ENCODE measurements around the gene SORCS3. TPM values are rescaled to one million over a fixed set of nuclear protein-coding genes. Genes with fewer than 3 reads are reported as not detected.

The SORCS3 gene
- total RNA-seq, 1 experiment from 2014 or later, result not detected

- no peak for DNase-seq (ENCODE audit: low read depth)
Measured at GRCh38 chr10:104920476-104920875, 279.4 kb downstream of the SORCS3 start.

GRCh38 chr10:104921763-104922162 lies 280.7 kb downstream of the SORCS3 start:
- DNase-seq (ENCODE audit: low read depth), result no peak

- DNase-seq (ENCODE audit: low read depth), result no peak
Measured at GRCh38 chr10:104922810-104923209, 281.7 kb downstream of the SORCS3 start.

GRCh38 chr10:104923501-104923900 lies 282.4 kb downstream of the SORCS3 start:
- no peak for DNase-seq (ENCODE audit: low read depth)

- DNase-seq (ENCODE audit: low read depth), result no peak
Measured at GRCh38 chr10:104924101-104924795, 283.2 kb downstream of the SORCS3 start.

- DNase-seq (ENCODE audit: low read depth), result peak; percentile 40
Measured at GRCh38 chr10:104925232-104925851, 284.3 kb downstream of the SORCS3 start.

GRCh38 chr10:104928734-104929133 lies 287.6 kb downstream of the SORCS3 start:
- peak; percentile 18 for DNase-seq (ENCODE audit: low read depth)

- no peak for DNase-seq (ENCODE audit: low read depth)
Measured at GRCh38 chr10:104931612-104932134, 290.6 kb downstream of the SORCS3 start.

GRCh38 chr10:104935656-104936055 lies 294.6 kb downstream of the SORCS3 start:
- no peak for DNase-seq (ENCODE audit: low read depth)

GRCh38 chr10:104937567-104937966 lies 296.5 kb downstream of the SORCS3 start:
- peak; percentile 97 for DNase-seq (ENCODE audit: low read depth)

- DNase-seq (ENCODE audit: low read depth), result no peak
Measured at GRCh38 chr10:104938031-104938430, 296.9 kb downstream of the SORCS3 start.

- DNase-seq (ENCODE audit: low read depth), result no peak
Measured at GRCh38 chr10:104941662-104942061, 300.6 kb downstream of the SORCS3 start.

GRCh38 chr10:104947314-104947713 lies 306.2 kb downstream of the SORCS3 start:
- no peak for DNase-seq (ENCODE audit: low read depth)

GRCh38 chr10:104957178-104957841 lies 316.2 kb downstream of the SORCS3 start:
- no peak for DNase-seq (ENCODE audit: low read depth)

GRCh38 chr10:104966563-104967297 lies 325.6 kb downstream of the SORCS3 start:
- DNase-seq (ENCODE audit: low read depth), result no peak

GRCh38 chr10:104980368-104980767 lies 339.3 kb downstream of the SORCS3 start:
- no peak for DNase-seq (ENCODE audit: low read depth)

- DNase-seq (ENCODE audit: low read depth), result no peak
Measured at GRCh38 chr10:104981995-104982394, 340.9 kb downstream of the SORCS3 start.

- DNase-seq (ENCODE audit: low read depth), result no peak
Measured at GRCh38 chr10:104988686-104989085, 347.6 kb downstream of the SORCS3 start.

- DNase-seq (ENCODE audit: low read depth), result no peak
Measured at GRCh38 chr10:104989880-104990279, 348.8 kb downstream of the SORCS3 start.

- DNase-seq (ENCODE audit: low read depth), result no peak
Measured at GRCh38 chr10:104993085-104993484, 352.0 kb downstream of the SORCS3 start.

GRCh38 chr10:105001269-105001668 lies 360.2 kb downstream of the SORCS3 start:
- no peak for DNase-seq (ENCODE audit: low read depth)
